K562 (cell line): ENCODE results near the gene SNX33. TPM values are rescaled to one million over a fixed set of nuclear protein-coding genes. Genes with fewer than 3 reads are reported as not detected.

Experiments
- ATAC-seq: fragments of 200-7000 bp; cut with Tn5 transposase; 3 replicates; pipeline ENCODE4 v1.9.1; 2020; ENCODE audit warnings: moderate library complexity
- BruUV-seq: library from RNA; stranded (reverse); fragments of 400-500 nt; replicated peaks from 2 replicates; lab custom pipeline; 2021; lab: Mats Ljungman, UMichigan
- CTCF ChIA-PET: fragments of 300-600 bp; formaldehyde crosslinking; extraction: SDS; loops from one replicate; lab custom pipeline; 2021; ENCODE audit warnings: low intra/inter-chr PET ratio; lab: Yijun Ruan, JAX
- POLR2A ChIA-PET: fragments of 300-600, 350-650 bp; sonication (Branson Sonifier 250); formaldehyde crosslinking; extraction: SDS; loops from one replicate; lab custom pipeline; 2021; ENCODE audit warnings: antibody characterized with exemption, inconsistent platforms; lab: Yijun Ruan, JAX
- DNase-seq, 4 experiments: peaks; one replicate each; pipeline versions ENCODE4 v3.0.0 to v3.0.0-alpha.2; 2011 to 2018; ENCODE audit warnings: low spot score in 3 of 4, mixed read lengths in 3 of 4; ENCODE audit errors: extremely low read depth in 1 of 4
- FAIRE-seq: peaks from 2 replicates; lab custom pipeline; 2011; peaks lifted over from hg19 to GRCh38; lab: Jason Lieb, UNC
- H2AFZ ChIP-seq: 2 replicates; pipeline ENCODE4 v1.6.0; 2011; ENCODE audit warnings: low read depth, low read length, control low read depth, inconsistent platforms
- H3K27ac ChIP-seq: fragments of 200-600 bp; 3 replicates; pipeline ENCODE4 v1.8.0; 2011; ENCODE audit warnings: low read depth, mild to moderate bottlenecking, control low read depth, inconsistent platforms, low read length, moderate library complexity, mixed read lengths; ENCODE audit errors: extremely low read depth
- H3K27me3 ChIP-seq, 2 experiments: fragments of 300-600 bp in 1 of 2; 2 replicates in 1 of 2; 3 replicates in 1 of 2; pipeline versions ENCODE4 v1.6.0 to v1.8.0; 2011; ENCODE audit warnings: inconsistent platforms in 2 of 2, low read length in 2 of 2, mild to moderate bottlenecking in 1 of 2, mixed read lengths in 1 of 2, moderate library complexity in 1 of 2; ENCODE audit not compliant: control insufficient read depth in 2 of 2, insufficient read depth in 2 of 2
- H3K36me3 ChIP-seq: fragments of 300-600 bp; 3 replicates; pipeline ENCODE4 v1.8.0; 2011; ENCODE audit warnings: mild to moderate bottlenecking, low read length, inconsistent platforms; ENCODE audit not compliant: control insufficient read depth, insufficient read depth
- H3K4me1 ChIP-seq, 2 experiments: fragments of 200-600 bp in 1 of 2; replicated peaks in 1 of 2; 2 replicates in 1 of 2; 3 replicates in 1 of 2; pipeline versions ENCODE4 v1.5.1 to v1.8.0; 2011; ENCODE audit warnings: inconsistent platforms in 2 of 2, low read length in 2 of 2, mild to moderate bottlenecking in 1 of 2, mixed read lengths in 1 of 2, moderate library complexity in 1 of 2; ENCODE audit not compliant: control insufficient read depth in 2 of 2, insufficient read depth in 2 of 2
- H3K4me2 ChIP-seq: 2 replicates; pipeline ENCODE4 v1.6.1; 2011; ENCODE audit warnings: low read length, control low read depth, inconsistent platforms, mixed read lengths; ENCODE audit not compliant: insufficient read depth
- H3K4me3 ChIP-seq: fragments of 200-600 bp; sonication (generic), shearing (Covaris generic); 2 replicates; pipeline ENCODE4 v1.5.1; 2016; ENCODE audit warnings: control low read depth, inconsistent platforms
- H3K79me2 ChIP-seq: fragments of 200-600 bp; 3 replicates; pipeline ENCODE4 v1.8.0; 2011; ENCODE audit warnings: low read length, inconsistent platforms; ENCODE audit not compliant: control insufficient read depth, insufficient read depth
- H3K9ac ChIP-seq, 2 experiments: 2 replicates each; pipeline versions ENCODE4 v1.6.0 to v1.6.1; 2011; ENCODE audit warnings: low read depth in 2 of 2, low read length in 2 of 2, control low read depth in 1 of 2, inconsistent platforms in 1 of 2, mild to moderate bottlenecking in 1 of 2, mixed read lengths in 1 of 2; ENCODE audit not compliant: insufficient read depth in 1 of 2
- H3K9me1 ChIP-seq: one replicate; pipeline ENCODE4 v1.6.0; 2011; ENCODE audit warnings: inconsistent platforms, mild to moderate bottlenecking, low read length, moderate library complexity; ENCODE audit not compliant: control insufficient read depth, insufficient read depth
- H3K9me3 ChIP-seq: replicated peaks from 2 replicates; pipeline ENCODE4 v1.5.1; 2011; ENCODE audit warnings: low read depth, low read length, inconsistent platforms; ENCODE audit not compliant: control insufficient read depth, insufficient read depth
- H4K20me1 ChIP-seq: replicated peaks from 2 replicates; pipeline ENCODE4 v1.6.1; 2011; ENCODE audit warnings: low read length, inconsistent platforms, mixed read lengths; ENCODE audit not compliant: control insufficient read depth, insufficient read depth
- BHLHE40 ChIP-seq: IDR thresholded peaks from 2 replicates; pipeline ENCODE4 v1.6.1; 2011; ENCODE audit warnings: low read length, improper control_type of control experiment
- DNMT1 ChIP-seq: fragments of 450-650 bp; IDR thresholded peaks from 2 replicates; pipeline ENCODE4 v1.6.1; 2016; ENCODE audit warnings: antibody characterized with exemption, mild to moderate bottlenecking
- EGR1 ChIP-seq: fragments of 450-650 bp; conservative IDR thresholded peaks from 2 replicates; pipeline ENCODE4 v1.6.1; 2017; ENCODE audit warnings: mild to moderate bottlenecking
- GTF2E2 ChIP-seq: fragments of 200-800 bp; sonication (Bioruptor generic); IDR thresholded peaks from 2 replicates; pipeline ENCODE4 v1.6.1; 2016; ENCODE audit warnings: missing genetic modification characterization, missing compliant biosample characterization
- KDM1A ChIP-seq, 2 experiments: fragments of 450-650 bp; IDR thresholded peaks; 2 replicates each; pipeline ENCODE4 v1.6.1; 2016; ENCODE audit warnings: mild to moderate bottlenecking in 2 of 2
- MCM2 ChIP-seq: fragments of 450-650 bp; IDR thresholded peaks from 2 replicates; pipeline ENCODE4 v1.6.1; 2017; ENCODE audit warnings: low read depth, mild to moderate bottlenecking
- MTF1 ChIP-seq: fragments of 250-450 bp; sonication (Bioruptor Pico); IDR thresholded peaks from 2 replicates; pipeline ENCODE4 v1.9.0; 2021; ENCODE audit warnings: moderate library complexity, mild to moderate bottlenecking, inconsistent platforms, borderline replicate concordance
- NRF1 ChIP-seq, 2 experiments: fragments of 450-650 bp; IDR thresholded peaks in 1 of 2; conservative IDR thresholded peaks in 1 of 2; 2 replicates each; pipeline ENCODE4 v1.6.1; 2014; ENCODE audit warnings: mild to moderate bottlenecking in 2 of 2
- POLR2H ChIP-seq: IDR thresholded peaks from 2 replicates; pipeline ENCODE4 v1.6.1; 2016; ENCODE audit warnings: missing genetic modification characterization, low read depth, mild to moderate bottlenecking, control low read depth, missing compliant biosample characterization, moderate library complexity
- SLC30A9 ChIP-seq: fragments of 250-450 bp; sonication (Bioruptor Pico); IDR thresholded peaks from 2 replicates; pipeline ENCODE4 v1.8.0; 2022; ENCODE audit warnings: mild to moderate bottlenecking, moderate library complexity
- SMARCB1 ChIP-seq: IDR thresholded peaks from 2 replicates; pipeline ENCODE4 v1.6.1; 2011; ENCODE audit warnings: improper control_type of control experiment, low read depth; ENCODE audit not compliant: insufficient read length
- ZBTB7A ChIP-seq: IDR thresholded peaks from 2 replicates; pipeline ENCODE4 v1.6.1; 2011; ENCODE audit warnings: low read depth, mild to moderate bottlenecking, low read length, moderate library complexity, borderline replicate concordance; ENCODE audit not compliant: control insufficient read depth
- ZNF23 ChIP-seq: fragments of 250-450 bp; sonication (Bioruptor Pico); IDR thresholded peaks from 2 replicates; pipeline ENCODE4 v1.4.0; 2020; ENCODE audit warnings: mild to moderate bottlenecking
- ZNF232 ChIP-seq: sonication (generic); formaldehyde crosslinking; IDR thresholded peaks from 2 replicates; pipeline ENCODE4 v1.8.0; 2022; ENCODE audit warnings: mild to moderate bottlenecking, missing genetic modification reagents
- WGBS: fragments of 100-300 bp; shearing (Covaris generic); methylation state at CpG from one replicate; pipeline ENCODE4 v1.1.6; 2016; ENCODE audit warnings: low coverage, mixed read lengths; ENCODE audit not compliant: insufficient coverage; ENCODE audit errors: missing lambda C conversion rate; 5-methylcytosine and 5-hydroxymethylcytosine counted together
- in situ Hi-C: fragments of 300-500 bp; cut with MboI; formaldehyde crosslinking; loops from 4 replicates; pipeline ENCODE4 v1.15.0; 2018; ENCODE audit warnings: inconsistent platforms, mixed read lengths
- intact Hi-C: fragments of 100-400 bp; cut with micrococcal nuclease; formaldehyde crosslinking; loops from 2 replicates; pipeline ENCODE4 v1.14.2; 2022
- polyA plus RNA-seq, 8 experiments: library from polyadenylated mRNA; depleted of rRNA in 4 of 8; stranded (reverse) in 5 of 8; unstranded in 3 of 8; fragments of >200 nt; fragmentation: Nextera tagmentation in 2 of 8; fragmentation: Illumina TruSeq in 1 of 8; extraction: Ambion mirVana in 2 of 8; extraction: Trizol in 1 of 8; gene quantifications; 2 replicates each; pipeline versions ENCODE4 v1.2.1 to v1.2.3, GENCODE V29; 2011 to 2014; ENCODE audit warnings: inconsistent platforms in 1 of 8, missing spikeins in 1 of 8
- total RNA-seq, 7 experiments: library from RNA; depleted of rRNA in 6 of 7; stranded (reverse); fragments of >200 nt in 6 of 7; fragmentation: Illumina TruSeq in 2 of 7; extraction: Trizol in 2 of 7; gene quantifications; 2 replicates each; pipeline versions ENCODE4 v1.2.1 to v1.2.3, GENCODE V29; 2011 to 2021; ENCODE audit warnings: low replicate concordance in 1 of 7
- TF ChIP-seq, protein P1 (sequence below): fragments of 250-450 bp; sonication (Bioruptor Pico); IDR thresholded peaks from 2 replicates; pipeline ENCODE4 v1.4.0; 2020; ENCODE audit warnings: mild to moderate bottlenecking, moderate library complexity

Gene SNX33
- total and polyA plus RNA-seq, 9 of the 15 experiments (the other 6 are each of a cell fraction or from before 2014, with no cell fraction given) = 1.4 to 14.1 (median 8.2) TPM

DNA sequence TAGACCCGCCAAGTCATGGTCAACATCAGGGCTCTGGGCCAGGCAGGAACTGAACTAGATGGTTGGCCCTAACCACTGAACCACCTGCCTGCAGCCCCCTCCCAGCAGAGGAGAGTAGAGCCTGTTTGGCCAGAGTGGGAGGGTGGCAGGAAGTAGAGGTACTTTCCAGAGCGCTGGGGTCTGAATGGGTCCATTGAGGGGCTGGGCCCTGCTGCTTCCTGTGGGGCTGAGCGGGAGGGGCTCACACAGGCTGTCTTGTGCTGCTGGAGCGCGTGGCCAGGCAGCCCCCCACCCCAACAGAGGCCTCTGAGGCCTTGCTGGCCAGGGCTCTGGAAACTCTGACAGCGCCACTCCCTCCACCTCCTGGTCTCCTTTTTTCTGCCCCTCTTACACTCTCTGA, 47.5 kb downstream of the SNX33 start:
- 35% methylated on average over 5 of the region's 6 CpGs for WGBS
- Histone ChIP-seq H3K36me3 (no peaks in the 10 kb centered on the region), H3K4me1 (peaks cover 19 to 44% of the 10 kb centered on the region in 2 experiments), H3K9ac (0 out of 4 replicates have a peak overlapping the region, but pooled peaks of 1 of the 2 experiments have one; percentile 29), H3K9me3 (no peaks in the 10 kb centered on the region), H3K4me3 (no peak overlapping the region), H4K20me1 (peaks cover 7% of the 10 kb centered on the region; the same call in 1 of the 2 replicates), H3K27ac (no peak overlapping the region; the same call in 2 of the 3 replicates), H2AFZ (no peak overlapping the region), H3K79me2 (no peaks in the 10 kb centered on the region), H3K4me2 (peak overlapping the region; percentile 54; the same call in 1 of the 2 replicates), H3K9me1 (no peaks in the 10 kb centered on the region), H3K27me3 (peaks cover 0 to 5% of the 10 kb centered on the region in 2 experiments; a peak in 1 of 5 replicates)
- BruUV-seq = no TSS peak
- TF ChIP-seq ZBTB7A = peak; percentile 77
- no peak for TF ChIP-seq DNMT1
- in situ Hi-C loops (no loop called here), intact Hi-C loops (no loop called here)
- DNase-seq (no peak), ATAC-seq (no peak), FAIRE-seq (no peak)
- POLR2A ChIA-PET = interaction anchor here (0.6 to 1.0 kb wide), 3 partner anchors 19 to 327 kb away, joined by 3 to 4 read pairs (median 4); partner anchors contain the start of gene MAN2C1
- CTCF ChIA-PET = no interaction called here

DNA sequence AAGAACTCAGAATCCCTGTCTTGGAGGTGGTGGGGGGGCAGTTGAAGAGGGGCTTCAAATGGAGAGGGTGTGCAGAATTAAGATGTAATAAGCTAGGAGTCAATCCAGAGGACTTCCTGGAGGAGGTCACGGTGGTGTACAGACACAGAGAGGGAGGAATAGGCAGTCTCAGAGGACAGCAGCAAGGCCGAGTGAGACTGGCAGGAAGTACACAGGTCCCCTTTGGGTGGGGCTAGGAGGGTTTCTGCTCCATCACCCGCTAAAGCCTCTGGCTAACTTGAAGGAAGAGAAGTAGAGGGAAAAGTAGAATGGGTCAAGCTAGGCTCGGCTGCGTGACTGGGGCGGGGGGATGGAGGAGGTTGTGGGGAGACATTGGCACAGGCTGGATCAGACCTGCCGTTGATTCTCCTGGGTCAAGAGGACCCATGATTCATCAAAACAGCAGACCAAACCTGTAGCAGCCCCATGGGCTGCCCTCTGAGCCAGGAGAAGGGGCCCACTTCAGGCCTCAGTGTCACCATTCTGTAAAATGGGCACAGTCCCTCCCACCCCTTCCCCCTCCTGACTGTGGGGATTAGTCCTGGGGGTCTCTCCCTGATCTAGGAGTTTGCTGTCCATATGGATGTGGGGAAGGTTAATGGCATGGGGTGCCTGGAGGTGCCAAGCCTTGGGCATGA, 48.1 kb downstream of the SNX33 start:
- H3K9ac ChIP-seq = no peak overlapping the region
- TF ChIP-seq EGR1 (no peak), MTF1 (no peak), MCM2 (no peak), POLR2H (no peak), BHLHE40 (no peak), ZNF232 (CRISPR knock-in tag) (no peak), KDM1A (IDR thresholded peaks at IDR 0.05) (peak; percentile 38 to 57; a peak in 2 of 4 replicates), SLC30A9 (CRISPR knock-in tag) (no peak), ZNF23 (CRISPR knock-in tag) (no peak), GTF2E2 (no peak), SMARCB1 (no peak), NRF1 (conservative IDR thresholded peaks at IDR 0.05 in 1 of 2, IDR thresholded peaks at IDR 0.05 in 1 of 2) (no peak)
- TF ChIP-seq, protein P1, sequence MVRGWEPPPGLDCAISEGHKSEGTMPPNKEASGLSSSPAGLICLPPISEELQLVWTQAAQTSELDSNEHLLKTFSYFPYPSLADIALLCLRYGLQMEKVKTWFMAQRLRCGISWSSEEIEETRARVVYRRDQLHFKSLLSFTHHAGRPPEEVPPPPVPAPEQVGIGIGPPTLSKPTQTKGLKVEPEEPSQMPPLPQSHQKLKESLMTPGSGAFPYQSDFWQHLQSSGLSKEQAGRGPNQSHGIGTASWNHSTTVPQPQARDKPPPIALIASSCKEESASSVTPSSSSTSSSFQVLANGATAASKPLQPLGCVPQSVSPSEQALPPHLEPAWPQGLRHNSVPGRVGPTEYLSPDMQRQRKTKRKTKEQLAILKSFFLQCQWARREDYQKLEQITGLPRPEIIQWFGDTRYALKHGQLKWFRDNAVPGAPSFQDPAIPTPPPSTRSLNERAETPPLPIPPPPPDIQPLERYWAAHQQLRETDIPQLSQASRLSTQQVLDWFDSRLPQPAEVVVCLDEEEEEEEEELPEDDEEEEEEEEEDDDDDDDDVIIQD = no peak

More for the DNA sequence above, 48.1 kb downstream of the SNX33 start:
- no peaks in the 10 kb centered on the region for H3K36me3 ChIP-seq
- intact Hi-C loops = no loop called here
- WGBS = 19% methylated on average over 5 of the region's 7 CpGs
- no peaks in the 10 kb centered on the region for H3K9me1 ChIP-seq
- no peak overlapping the region for H2AFZ ChIP-seq
- CTCF ChIA-PET = no interaction called here
- no peak overlapping the region for H3K27ac ChIP-seq
- H3K4me1 ChIP-seq = peaks cover 19 to 45% of the 10 kb centered on the region in 2 experiments
- no peak overlapping the region for H3K4me3 ChIP-seq
- H3K27me3 ChIP-seq = peaks cover 0 to under 1% of the 10 kb centered on the region in 2 experiments; a peak in 1 of 5 replicates
- H3K9me3 ChIP-seq = no peaks in the 10 kb centered on the region
- no peak overlapping the region for H3K4me2 ChIP-seq
- no peak for ATAC-seq
- H3K79me2 ChIP-seq = no peaks in the 10 kb centered on the region
- POLR2A ChIA-PET = interaction anchor here (0.6 kb wide), 1 partner anchor 30 kb away, joined by 4 read pairs; no protein-coding TSS in a partner anchor
- no peak for DNase-seq
- no peak for FAIRE-seq
- peaks cover 7% of the 10 kb centered on the region; the same call in 1 of the 2 replicates for H4K20me1 ChIP-seq
- in situ Hi-C loops = no loop called here
- BruUV-seq = no TSS peak
